GM23338 (cell line): ENCODE data around the gene NCLN. TPM values are rescaled to one million over a fixed set of nuclear protein-coding genes. Genes with fewer than 3 reads are reported as not detected.

ENCODE experiments used
- ATAC-seq: fragments of 200-7000 bp; cut with Tn5 transposase; 3 replicates; pipeline ENCODE4 v1.9.1; 2020
- DNase-seq: peaks from one replicate; pipeline ENCODE4 v3.0.0-alpha.2; 2015; ENCODE audit warnings: low spot score
- H2AFZ ChIP-seq: fragments of 200-600 bp; sonication (generic); 2 replicates; pipeline ENCODE4 v1.8.0; 2016; ENCODE audit warnings: antibody characterized with exemption, mild to moderate bottlenecking, moderate library complexity
- H3F3A ChIP-seq: fragments of 200-600 bp; sonication (generic); replicated peaks from 2 replicates; pipeline ENCODE4 v1.8.0; 2017; ENCODE audit warnings: antibody characterized with exemption, mixed run types, low read depth
- H3K27ac ChIP-seq: fragments of 200-600 bp; sonication (generic); 2 replicates; pipeline ENCODE4 v1.6.1; 2016; ENCODE audit warnings: low read depth
- H3K27me3 ChIP-seq: fragments of 200-600 bp; sonication (generic); 2 replicates; pipeline ENCODE4 v1.8.0; 2016; ENCODE audit warnings: mild to moderate bottlenecking, mixed run types, moderate library complexity; ENCODE audit not compliant: insufficient read depth
- H3K36me3 ChIP-seq: fragments of 200-600 bp; sonication (generic); 2 replicates; pipeline ENCODE4 v1.8.0; 2016; ENCODE audit warnings: mild to moderate bottlenecking; ENCODE audit not compliant: insufficient read depth
- H3K4me1 ChIP-seq: fragments of 200-600 bp; sonication (generic); 2 replicates; pipeline ENCODE4 v1.8.0; 2016; ENCODE audit warnings: mild to moderate bottlenecking, moderate library complexity; ENCODE audit not compliant: insufficient read depth
- H3K4me2 ChIP-seq: fragments of 200-600 bp; sonication (generic); 2 replicates; pipeline ENCODE4 v1.7.1; 2017; ENCODE audit warnings: mixed run types
- H3K4me3 ChIP-seq: fragments of 200-600 bp; sonication (generic); 2 replicates; pipeline ENCODE4 v1.6.1; 2016; ENCODE audit warnings: mixed run types
- H3K79me2 ChIP-seq: fragments of 200-600 bp; sonication (generic); replicated peaks from 2 replicates; pipeline ENCODE4 v1.8.0; 2017; ENCODE audit warnings: mild to moderate bottlenecking; ENCODE audit not compliant: insufficient read depth
- H3K9me2 ChIP-seq: fragments of 200-600 bp; sonication (generic); 2 replicates; pipeline ENCODE4 v1.8.0; 2017; ENCODE audit not compliant: insufficient read depth
- H4K20me1 ChIP-seq: fragments of 200-600 bp; sonication (generic); replicated peaks from 2 replicates; pipeline ENCODE4 v1.8.0; 2017; ENCODE audit warnings: mild to moderate bottlenecking; ENCODE audit not compliant: insufficient read depth
- H3K27ac Mint-ChIP-seq: 2 replicates; pipeline ENCODE4 v1.8.0; 2020; ENCODE audit warnings: inconsistent platforms, mild to moderate bottlenecking, moderate library complexity, mixed read lengths
- H3K27me3 Mint-ChIP-seq: 3 replicates; pipeline ENCODE4 v1.8.0; 2022; ENCODE audit warnings: low read depth, mild to moderate bottlenecking, moderate library complexity, mixed read lengths, inconsistent platforms; ENCODE audit not compliant: insufficient read depth, poor library complexity
- H3K36me3 Mint-ChIP-seq: 3 replicates; pipeline ENCODE4 v1.8.0; 2021; ENCODE audit warnings: low read depth, mild to moderate bottlenecking, inconsistent platforms, moderate library complexity, mixed read lengths
- H3K4me1 Mint-ChIP-seq: 3 replicates; pipeline ENCODE4 v1.8.0; 2020; ENCODE audit warnings: mild to moderate bottlenecking, inconsistent platforms, mixed read lengths
- H3K4me3 Mint-ChIP-seq: 3 replicates; pipeline ENCODE4 v1.8.0; 2021; ENCODE audit warnings: moderate library complexity, mild to moderate bottlenecking, inconsistent platforms, mixed read lengths
- H3K9me3 Mint-ChIP-seq: 3 replicates; pipeline ENCODE4 v1.8.0; 2020; ENCODE audit warnings: moderate library complexity, mild to moderate bottlenecking, inconsistent platforms, mixed read lengths
- CREB1 ChIP-seq: fragments of 250-450 bp; sonication (Bioruptor Pico); IDR thresholded peaks from 2 replicates; pipeline ENCODE4 v1.5.0; 2020; ENCODE audit warnings: low read depth, mild to moderate bottlenecking, moderate library complexity
- CTCF ChIP-seq, 2 experiments: fragments of 200-600 bp in 1 of 2; sonication (generic) in 1 of 2; conservative IDR thresholded peaks; 2 replicates each; pipeline versions ENCODE4 v1.5.1 to v1.6.1; 2016 to 2017; ENCODE audit warnings: antibody characterized with exemption in 2 of 2, low read depth in 2 of 2, mild to moderate bottlenecking in 2 of 2, moderate library complexity in 1 of 2
- EZH2 ChIP-seq: fragments of 200-600 bp; sonication (generic); IDR thresholded peaks from one replicate; pipeline ENCODE4 v1.8.0; 2017; ENCODE audit warnings: antibody characterized with exemption, mild to moderate bottlenecking, low read depth; ENCODE audit not compliant: unreplicated experiment
- EZH2phosphoT487 ChIP-seq: fragments of 200-600 bp; sonication (generic); IDR thresholded peaks from one replicate; pipeline ENCODE4 v1.8.1; 2018; ENCODE audit warnings: antibody characterized with exemption; ENCODE audit not compliant: unreplicated experiment
- JUNB ChIP-seq: IDR thresholded peaks from one replicate; pipeline ENCODE4 v1.6.1; 2016; ENCODE audit warnings: antibody characterized with exemption; ENCODE audit not compliant: unreplicated experiment
- NANOG ChIP-seq: IDR thresholded peaks from 2 replicates; pipeline ENCODE4 v1.6.1; 2016; ENCODE audit warnings: antibody characterized with exemption, borderline replicate concordance
- ZNF114 ChIP-seq: fragments of 250-450 bp; sonication (Bioruptor Pico); IDR thresholded peaks from 2 replicates; pipeline ENCODE4 v1.5.0; 2020; ENCODE audit warnings: mild to moderate bottlenecking, moderate library complexity
- ZNF331 ChIP-seq: fragments of 250-450 bp; sonication (Bioruptor Pico); IDR thresholded peaks from 2 replicates; pipeline ENCODE4 v1.5.0; 2020; ENCODE audit warnings: low read depth, mild to moderate bottlenecking, moderate library complexity
- polyA plus RNA-seq: library from polyadenylated mRNA; unstranded; fragments of >200 nt; fragmentation: Nextera tagmentation; extraction: Ambion mirVana; gene quantifications from 2 replicates; pipeline ENCODE4 v1.2.1, GENCODE V29; 2016
- total RNA-seq: library from RNA; depleted of rRNA; stranded (reverse); fragments of >200 nt; shearing (Covaris generic); gene quantifications from 2 replicates; pipeline ENCODE4 v1.2.3, GENCODE V29; 2014
- TF ChIP-seq, protein P1 (sequence below): fragments of 250-450 bp; sonication (Bioruptor Pico); IDR thresholded peaks from 2 replicates; pipeline ENCODE4 v1.5.0; 2020; ENCODE audit warnings: mild to moderate bottlenecking, moderate library complexity
- TF ChIP-seq, protein P2 (sequence below): IDR thresholded peaks from 2 replicates; pipeline ENCODE4 v1.6.1; 2016; ENCODE audit warnings: antibody characterized with exemption

NCLN gene
- total and polyA plus RNA-seq, 2 experiments from 2014 or later: 85.6 to 125 TPM

GRCh38 chr19:3189702-3190469, 4.2 kb downstream of the NCLN start:
- peak; percentile 57 for DNase-seq
- no peak overlapping the region for H3K4me3 Mint-ChIP-seq
- peaks cover 22% of the 10 kb centered on the region for H3K4me1 Mint-ChIP-seq
- H3K4me3 ChIP-seq: no peak overlapping the region
- no peak overlapping the region for H2AFZ ChIP-seq
- peak; percentile 12 for ATAC-seq
- peaks cover 15% of the 10 kb centered on the region for H3K36me3 Mint-ChIP-seq
- no peaks in the 10 kb centered on the region for H3F3A ChIP-seq
- no peaks in the 10 kb centered on the region for H3K9me2 ChIP-seq
- H4K20me1 ChIP-seq: peaks cover 16% of the 10 kb centered on the region
- peaks cover 68% of the 10 kb centered on the region for H3K79me2 ChIP-seq
- no peak overlapping the region for H3K27ac ChIP-seq
- H3K27me3 Mint-ChIP-seq: peaks cover 15% of the 10 kb centered on the region
- H3K4me2 ChIP-seq: peak overlapping the region; percentile 32; the same call in 1 of the 2 replicates
- no peak for TF ChIP-seq NANOG
- H3K27ac Mint-ChIP-seq: no peak overlapping the region
- H3K9me3 Mint-ChIP-seq: no peaks in the 10 kb centered on the region; the same call in 2 of the 3 replicates
- no peaks in the 10 kb centered on the region for H3K27me3 ChIP-seq
- peaks cover 6% of the 10 kb centered on the region; the same call in 1 of the 2 replicates for H3K4me1 ChIP-seq
- no peaks in the 10 kb centered on the region; the same call in 1 of the 2 replicates for H3K36me3 ChIP-seq

DNA sequence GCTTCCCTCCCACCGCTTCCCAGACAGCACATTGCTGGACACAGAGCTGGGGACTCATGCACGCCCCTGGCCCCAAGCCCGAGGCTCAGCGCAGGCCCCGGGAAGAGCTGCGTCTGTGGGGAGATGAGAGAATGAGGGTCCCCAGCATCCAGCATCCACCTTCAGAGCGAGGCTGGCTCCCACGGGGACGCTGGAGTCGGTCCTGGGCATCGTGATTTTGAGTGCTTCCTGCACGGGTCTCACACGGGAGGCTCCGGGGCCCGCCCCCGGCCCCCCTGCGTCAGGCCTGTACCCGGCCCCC, 4.7 kb downstream of the NCLN start:
- Histone ChIP-seq H3K4me1 (peaks cover 6% of the 10 kb centered on the region; the same call in 1 of the 2 replicates), H3K36me3 (no peaks in the 10 kb centered on the region; the same call in 1 of the 2 replicates), H3K4me3 (no peak overlapping the region), H3K9me2 (no peaks in the 10 kb centered on the region), H4K20me1 (peaks cover 16% of the 10 kb centered on the region), H2AFZ (no peak overlapping the region), H3F3A (no peaks in the 10 kb centered on the region), H3K27me3 (no peaks in the 10 kb centered on the region), H3K79me2 (peaks cover 68% of the 10 kb centered on the region), H3K4me2 (no peak overlapping the region), H3K27ac (no peak overlapping the region)
- Mint-ChIP-seq H3K27ac (no peak overlapping the region), H3K9me3 (no peaks in the 10 kb centered on the region; the same call in 2 of the 3 replicates), H3K4me1 (peaks cover 22% of the 10 kb centered on the region), H3K27me3 (peaks cover 11% of the 10 kb centered on the region), H3K4me3 (no peak overlapping the region), H3K36me3 (peaks cover 15% of the 10 kb centered on the region)
- no peak for DNase-seq
- no peak for ATAC-seq
- TF ChIP-seq, protein P1, sequence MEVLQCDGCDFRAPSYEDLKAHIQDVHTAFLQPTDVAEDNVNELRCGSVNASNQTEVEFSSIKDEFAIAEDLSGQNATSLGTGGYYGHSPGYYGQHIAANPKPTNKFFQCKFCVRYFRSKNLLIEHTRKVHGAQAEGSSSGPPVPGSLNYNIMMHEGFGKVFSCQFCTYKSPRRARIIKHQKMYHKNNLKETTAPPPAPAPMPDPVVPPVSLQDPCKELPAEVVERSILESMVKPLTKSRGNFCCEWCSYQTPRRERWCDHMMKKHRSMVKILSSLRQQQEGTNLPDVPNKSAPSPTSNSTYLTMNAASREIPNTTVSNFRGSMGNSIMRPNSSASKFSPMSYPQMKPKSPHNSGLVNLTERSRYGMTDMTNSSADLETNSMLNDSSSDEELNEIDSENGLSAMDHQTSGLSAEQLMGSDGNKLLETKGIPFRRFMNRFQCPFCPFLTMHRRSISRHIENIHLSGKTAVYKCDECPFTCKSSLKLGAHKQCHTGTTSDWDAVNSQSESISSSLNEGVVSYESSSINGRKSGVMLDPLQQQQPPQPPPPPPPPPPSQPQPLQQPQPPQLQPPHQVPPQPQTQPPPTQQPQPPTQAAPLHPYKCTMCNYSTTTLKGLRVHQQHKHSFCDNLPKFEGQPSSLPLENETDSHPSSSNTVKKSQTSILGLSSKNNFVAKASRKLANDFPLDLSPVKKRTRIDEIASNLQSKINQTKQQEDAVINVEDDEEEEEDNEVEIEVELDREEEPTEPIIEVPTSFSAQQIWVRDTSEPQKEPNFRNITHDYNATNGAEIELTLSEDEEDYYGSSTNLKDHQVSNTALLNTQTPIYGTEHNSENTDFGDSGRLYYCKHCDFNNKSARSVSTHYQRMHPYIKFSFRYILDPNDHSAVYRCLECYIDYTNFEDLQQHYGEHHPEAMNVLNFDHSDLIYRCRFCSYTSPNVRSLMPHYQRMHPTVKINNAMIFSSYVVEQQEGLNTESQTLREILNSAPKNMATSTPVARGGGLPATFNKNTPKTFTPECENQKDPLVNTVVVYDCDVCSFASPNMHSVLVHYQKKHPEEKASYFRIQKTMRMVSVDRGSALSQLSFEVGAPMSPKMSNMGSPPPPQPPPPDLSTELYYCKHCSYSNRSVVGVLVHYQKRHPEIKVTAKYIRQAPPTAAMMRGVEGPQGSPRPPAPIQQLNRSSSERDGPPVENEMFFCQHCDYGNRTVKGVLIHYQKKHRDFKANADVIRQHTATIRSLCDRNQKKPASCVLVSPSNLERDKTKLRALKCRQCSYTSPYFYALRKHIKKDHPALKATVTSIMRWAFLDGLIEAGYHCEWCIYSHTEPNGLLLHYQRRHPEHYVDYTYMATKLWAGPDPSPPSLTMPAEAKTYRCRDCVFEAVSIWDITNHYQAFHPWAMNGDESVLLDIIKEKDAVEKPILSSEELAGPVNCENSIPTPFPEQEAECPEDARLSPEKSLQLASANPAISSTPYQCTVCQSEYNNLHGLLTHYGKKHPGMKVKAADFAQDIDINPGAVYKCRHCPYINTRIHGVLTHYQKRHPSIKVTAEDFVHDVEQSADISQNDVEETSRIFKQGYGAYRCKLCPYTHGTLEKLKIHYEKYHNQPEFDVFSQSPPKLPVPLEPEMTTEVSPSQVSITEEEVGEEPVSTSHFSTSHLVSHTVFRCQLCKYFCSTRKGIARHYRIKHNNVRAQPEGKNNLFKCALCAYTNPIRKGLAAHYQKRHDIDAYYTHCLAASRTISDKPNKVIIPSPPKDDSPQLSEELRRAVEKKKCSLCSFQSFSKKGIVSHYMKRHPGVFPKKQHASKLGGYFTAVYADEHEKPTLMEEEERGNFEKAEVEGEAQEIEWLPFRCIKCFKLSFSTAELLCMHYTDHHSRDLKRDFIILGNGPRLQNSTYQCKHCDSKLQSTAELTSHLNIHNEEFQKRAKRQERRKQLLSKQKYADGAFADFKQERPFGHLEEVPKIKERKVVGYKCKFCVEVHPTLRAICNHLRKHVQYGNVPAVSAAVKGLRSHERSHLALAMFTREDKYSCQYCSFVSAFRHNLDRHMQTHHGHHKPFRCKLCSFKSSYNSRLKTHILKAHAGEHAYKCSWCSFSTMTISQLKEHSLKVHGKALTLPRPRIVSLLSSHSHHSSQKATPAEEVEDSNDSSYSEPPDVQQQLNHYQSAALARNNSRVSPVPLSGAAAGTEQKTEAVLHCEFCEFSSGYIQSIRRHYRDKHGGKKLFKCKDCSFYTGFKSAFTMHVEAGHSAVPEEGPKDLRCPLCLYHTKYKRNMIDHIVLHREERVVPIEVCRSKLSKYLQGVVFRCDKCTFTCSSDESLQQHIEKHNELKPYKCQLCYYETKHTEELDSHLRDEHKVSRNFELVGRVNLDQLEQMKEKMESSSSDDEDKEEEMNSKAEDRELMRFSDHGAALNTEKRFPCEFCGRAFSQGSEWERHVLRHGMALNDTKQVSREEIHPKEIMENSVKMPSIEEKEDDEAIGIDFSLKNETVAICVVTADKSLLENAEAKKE (CRISPR knock-in tag): no peak
- no peak for TF ChIP-seq EZH2
- TF ChIP-seq ZNF114 (CRISPR knock-in tag): no peak
- TF ChIP-seq CTCF (conservative IDR thresholded peaks at IDR 0.05; ENCODE audit: low read depth in 2 of 2): no peak
- TF ChIP-seq, protein P2, sequence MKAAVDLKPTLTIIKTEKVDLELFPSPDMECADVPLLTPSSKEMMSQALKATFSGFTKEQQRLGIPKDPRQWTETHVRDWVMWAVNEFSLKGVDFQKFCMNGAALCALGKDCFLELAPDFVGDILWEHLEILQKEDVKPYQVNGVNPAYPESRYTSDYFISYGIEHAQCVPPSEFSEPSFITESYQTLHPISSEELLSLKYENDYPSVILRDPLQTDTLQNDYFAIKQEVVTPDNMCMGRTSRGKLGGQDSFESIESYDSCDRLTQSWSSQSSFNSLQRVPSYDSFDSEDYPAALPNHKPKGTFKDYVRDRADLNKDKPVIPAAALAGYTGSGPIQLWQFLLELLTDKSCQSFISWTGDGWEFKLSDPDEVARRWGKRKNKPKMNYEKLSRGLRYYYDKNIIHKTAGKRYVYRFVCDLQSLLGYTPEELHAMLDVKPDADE: no peak
- TF ChIP-seq JUNB: no peak
- no peak for TF ChIP-seq EZH2phosphoT487
- no peak for TF ChIP-seq ZNF331 (CRISPR knock-in tag)
- no peak for TF ChIP-seq CREB1 (CRISPR knock-in tag)
- TF ChIP-seq NANOG: no peak
